Measurements from ENCODE around the gene PCTP.

PCTP gene

GRCh38 chr17:55728361-55728760 lies 22.5 kb upstream of the PCTP start:
- DNase-seq, result no peak

GRCh38 chr17:55728833-55729232 lies 22.0 kb upstream of the PCTP start:
- DNase-seq, result no peak

GRCh38 chr17:55729484-55729883 lies 21.4 kb upstream of the PCTP start:
- DNase-seq, result no peak

GRCh38 chr17:55730380-55730779 lies 20.5 kb upstream of the PCTP start:
- DNase-seq, result no peak

DNA sequence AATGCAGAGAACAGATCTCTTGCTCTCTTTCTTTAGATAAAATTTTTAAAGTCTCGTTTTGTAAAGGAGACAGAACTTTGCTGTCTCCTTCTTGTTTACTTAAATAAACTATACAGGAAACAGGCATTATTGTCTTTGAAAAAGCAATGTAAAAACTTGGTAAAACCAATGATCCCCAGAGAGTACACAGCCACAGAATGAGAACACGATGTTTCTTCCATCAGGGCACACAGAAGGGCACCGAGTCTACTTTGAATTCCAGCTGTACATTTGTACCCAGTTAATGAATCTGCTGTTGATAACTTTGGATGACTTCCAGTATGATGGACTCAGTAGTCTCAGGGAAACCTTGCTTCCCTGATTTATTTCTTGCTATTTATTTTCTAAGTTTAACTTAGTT lies 20.0 kb upstream of the PCTP start:
- no peak for DNase-seq

DNA sequence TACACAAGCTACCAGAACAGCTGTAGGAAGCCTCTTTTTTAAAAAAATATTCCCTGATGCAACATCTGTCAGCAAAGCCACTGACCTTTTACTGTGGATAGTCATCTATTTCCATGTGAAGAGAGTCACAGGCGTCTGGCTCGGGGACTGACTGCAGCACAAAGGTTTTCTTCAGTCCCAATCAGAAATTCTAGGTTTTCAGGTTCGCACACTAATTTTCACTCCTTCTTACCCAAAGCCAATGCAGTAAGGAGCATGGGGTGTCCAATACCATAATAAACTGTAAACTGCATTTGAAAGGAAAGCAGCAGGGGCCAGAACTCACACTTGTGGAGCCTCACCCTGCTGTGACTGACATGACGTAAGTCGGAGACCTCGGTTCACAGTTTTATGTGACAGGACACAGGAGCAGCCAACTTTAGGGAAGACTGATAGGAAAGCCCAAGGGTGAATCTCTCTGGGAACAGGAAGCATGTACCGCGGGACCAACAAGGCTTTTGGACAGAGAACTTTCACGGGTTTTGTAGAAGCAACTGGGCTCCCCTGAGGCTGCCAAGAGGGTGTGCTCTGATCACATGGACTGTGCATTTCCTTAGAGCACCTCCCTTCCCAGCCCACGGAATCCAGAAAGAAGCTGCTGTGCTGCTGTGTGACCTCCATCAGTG lies 19.1 kb upstream of the PCTP start:
- DNase-seq, result no peak

DNA sequence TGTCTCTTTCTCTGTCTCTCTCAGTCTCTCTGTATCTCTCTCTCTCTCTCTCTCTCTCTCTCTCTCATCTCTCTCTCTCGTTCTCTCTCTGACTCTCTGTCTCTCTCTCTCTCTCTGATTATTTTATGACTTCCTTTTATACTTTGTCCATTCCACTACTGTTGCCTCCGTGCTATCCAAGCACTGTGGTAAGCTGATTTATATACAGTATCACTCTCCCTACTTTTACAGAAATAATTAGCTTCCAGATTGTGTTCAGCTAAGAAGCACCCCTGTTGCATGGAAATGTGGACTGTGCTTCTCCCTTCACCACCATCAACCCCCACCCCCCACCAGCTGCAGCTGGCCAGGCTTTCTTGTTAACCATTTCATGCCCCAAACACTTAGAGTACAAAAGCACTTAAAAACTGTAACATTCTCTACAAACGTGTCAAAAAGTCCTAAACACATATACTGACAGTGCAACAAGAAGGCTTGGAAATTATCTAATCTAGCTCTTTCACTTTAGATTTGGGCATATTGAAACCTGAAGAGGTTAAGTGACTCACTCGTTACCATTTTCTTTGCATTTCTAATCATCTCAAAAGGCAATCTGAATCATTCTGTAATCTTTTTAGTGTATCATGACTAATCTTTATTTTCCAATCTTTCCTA lies 16.6 kb upstream of the PCTP start:
- DNase-seq, result no peak

DNA sequence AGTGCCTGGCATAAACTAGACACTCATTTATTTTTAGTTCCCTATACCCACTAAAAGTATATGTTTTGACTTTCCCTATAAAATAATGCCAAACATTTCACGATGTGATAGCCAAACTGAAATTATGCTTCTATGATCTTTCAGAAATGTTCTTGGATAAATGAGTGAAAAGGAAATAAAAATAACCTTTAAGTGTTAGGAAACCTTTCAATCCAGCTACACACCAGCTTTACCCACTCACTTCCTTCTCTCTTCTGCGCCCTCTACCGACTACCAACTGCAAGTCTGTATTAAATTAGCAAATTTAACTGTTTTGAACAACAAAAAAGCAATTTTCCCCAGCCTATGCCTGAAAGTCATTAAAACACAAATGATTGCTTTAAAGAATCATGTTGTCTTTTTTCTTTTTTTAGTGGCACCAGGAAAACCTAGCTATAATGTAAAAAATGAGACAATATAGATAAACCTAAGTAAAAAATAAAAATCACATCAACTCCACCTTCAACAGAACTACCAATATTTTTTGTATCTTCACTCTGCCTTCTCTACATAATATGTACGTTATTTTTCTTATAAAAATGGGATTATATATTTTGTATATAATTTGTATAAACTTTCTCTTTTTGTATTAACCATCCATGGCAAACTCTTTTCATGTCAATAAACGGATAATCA lies 15.0 kb upstream of the PCTP start:
- no peak for DNase-seq

- DNase-seq, result no peak
Observed at GRCh38 chr17:55737976-55738501, 12.8 kb upstream of the PCTP start.

DNA sequence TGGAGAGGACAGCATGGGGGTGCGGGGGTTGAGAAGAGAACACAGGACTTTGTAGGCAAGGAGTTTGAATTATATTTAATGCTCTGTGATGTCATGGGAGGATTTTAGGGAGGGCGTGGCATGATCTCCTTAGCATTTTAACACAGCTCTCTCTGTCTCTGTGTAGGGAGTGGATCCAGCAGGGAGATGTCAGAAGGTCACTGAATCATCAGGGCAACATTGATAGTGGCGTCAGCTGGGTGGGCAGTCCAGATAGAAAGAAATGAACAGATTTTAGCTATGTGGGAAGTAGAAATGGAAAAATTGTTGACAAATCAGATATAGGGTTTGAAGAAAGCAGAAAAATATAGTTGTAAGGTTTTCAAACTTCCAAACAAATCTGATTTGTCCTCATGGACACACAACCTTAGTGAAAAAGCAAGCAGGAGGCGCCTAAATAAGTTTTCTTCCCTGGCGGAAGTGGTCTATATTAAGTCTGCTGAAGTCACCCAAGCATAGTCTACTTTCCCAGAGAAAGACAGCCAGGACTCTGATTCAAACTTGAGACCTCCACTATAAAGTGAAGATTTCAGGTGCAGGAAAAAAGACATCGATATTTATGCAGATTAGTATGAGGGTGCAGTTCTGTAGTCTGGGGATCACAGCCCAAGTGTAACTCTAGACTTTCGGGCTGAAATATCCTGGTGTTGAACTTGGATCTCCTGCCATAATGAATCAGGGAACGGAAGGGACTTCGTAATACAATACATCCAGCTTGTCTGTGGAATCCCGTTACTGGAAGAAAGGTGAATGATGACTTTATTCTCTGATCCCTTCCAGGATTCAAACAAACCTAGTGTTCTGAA lies 10.1 kb upstream of the PCTP start:
- no peak for DNase-seq

GRCh38 chr17:55741356-55741700 lies 9.5 kb upstream of the PCTP start:
- DNase-seq, result no peak

DNA sequence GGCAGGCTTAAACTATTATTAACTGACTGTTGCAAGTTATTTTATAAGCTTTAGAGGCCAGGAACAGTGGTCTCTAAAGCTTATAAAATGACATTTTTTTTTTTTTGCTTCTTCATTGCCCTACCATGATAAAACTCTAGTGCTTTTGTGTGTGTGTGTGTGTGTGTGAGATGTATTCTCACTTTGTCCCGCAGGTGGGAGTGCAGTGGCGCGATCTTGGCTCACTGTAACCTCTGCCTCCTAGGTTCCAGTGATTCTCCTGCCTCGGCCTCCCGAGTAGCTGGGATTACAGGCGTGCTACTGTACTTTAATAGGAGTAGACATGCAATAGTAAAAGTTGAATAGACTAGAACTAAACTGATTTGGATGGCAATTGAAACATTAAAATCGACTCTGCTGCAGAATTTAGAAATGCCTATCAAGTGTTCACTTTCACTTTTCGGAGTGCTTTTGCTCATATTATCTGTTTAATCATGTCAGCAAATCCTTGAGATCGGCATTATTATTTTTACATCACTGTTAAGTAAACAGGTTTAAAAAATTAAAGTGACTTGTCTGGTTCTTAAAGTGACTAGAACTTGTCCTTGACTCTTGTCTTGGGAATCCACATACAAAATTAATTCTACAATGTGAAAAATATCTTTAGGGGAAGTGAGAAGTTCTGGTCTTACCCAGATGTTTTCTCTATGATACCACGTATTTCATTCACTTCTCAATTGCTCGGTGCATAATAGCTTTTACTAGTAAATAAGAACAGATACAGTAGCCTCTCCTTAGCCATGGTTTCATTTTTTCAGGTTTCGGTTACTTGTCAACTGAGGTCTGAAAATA lies 8.4 kb upstream of the PCTP start:
- no peak for DNase-seq

DNA sequence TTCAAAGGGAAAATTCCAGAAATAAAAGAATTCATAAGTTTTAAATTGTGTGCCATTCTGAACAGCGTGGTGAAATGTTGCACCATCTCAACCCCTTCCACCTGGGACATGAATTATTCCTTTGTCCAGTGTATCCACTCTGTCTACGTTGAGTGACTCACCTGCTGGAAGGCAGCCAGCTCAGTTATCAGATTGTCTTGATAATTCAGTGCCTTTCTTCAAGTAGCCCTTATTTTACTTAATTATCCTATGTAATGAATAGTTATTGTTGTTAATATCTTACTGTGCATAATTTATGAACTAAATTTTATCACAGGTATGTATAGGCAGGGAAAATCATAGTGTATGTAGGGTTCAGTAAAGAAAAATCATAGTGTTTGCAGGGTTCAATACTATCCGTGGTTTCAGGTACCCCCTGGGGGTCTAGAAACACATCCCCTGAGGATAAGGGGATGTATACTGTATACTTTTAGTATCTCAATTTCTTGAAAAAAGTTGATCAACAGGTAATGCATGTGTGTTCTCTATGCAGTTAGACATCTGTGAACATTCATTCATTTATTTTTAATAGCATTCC lies 7.7 kb upstream of the PCTP start:
- DNase-seq, result no peak

GRCh38 chr17:55745258-55745657 lies 5.6 kb upstream of the PCTP start:
- no peak for DNase-seq

GRCh38 chr17:55746466-55746865 lies 4.4 kb upstream of the PCTP start:
- DNase-seq, result no peak

DNA sequence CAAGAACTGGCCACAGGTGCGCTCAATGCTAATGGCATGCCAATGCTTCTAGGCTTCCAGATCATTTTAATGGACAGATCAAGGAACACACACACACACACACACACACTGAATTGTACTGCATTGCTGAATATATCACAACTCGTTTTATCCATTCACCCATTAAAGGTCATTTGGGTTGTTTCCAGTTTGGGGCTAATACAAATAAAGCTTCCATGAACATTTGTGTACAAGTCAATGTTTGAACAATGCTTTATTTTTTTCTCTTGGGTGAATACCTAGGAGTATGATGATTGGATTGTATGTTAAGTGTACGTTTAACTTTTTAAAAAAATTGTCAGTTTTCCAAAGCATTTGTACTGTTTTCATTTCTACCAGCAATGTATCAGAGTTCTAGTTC lies 3.6 kb upstream of the PCTP start:
- no peak for DNase-seq

DNA sequence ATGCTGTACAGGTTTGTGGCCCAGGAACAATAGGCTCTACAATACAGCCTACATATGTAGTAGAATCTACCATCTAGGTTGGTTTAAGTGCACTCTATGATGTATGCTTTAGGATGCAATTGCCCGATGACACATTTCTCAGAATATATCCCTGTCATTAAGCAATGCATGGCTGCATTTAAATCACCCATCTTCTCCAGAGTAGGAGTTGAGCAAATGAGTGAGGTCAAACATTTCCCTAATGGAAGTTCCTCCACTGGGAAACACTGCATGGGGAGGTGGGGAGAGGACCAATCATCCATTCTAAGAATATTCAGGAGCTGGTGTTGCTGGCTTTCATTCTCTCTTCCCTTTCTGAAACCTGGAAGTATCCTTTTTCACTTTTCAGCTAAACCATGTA lies 2.0 kb upstream of the PCTP start:
- no peak for DNase-seq

DNA sequence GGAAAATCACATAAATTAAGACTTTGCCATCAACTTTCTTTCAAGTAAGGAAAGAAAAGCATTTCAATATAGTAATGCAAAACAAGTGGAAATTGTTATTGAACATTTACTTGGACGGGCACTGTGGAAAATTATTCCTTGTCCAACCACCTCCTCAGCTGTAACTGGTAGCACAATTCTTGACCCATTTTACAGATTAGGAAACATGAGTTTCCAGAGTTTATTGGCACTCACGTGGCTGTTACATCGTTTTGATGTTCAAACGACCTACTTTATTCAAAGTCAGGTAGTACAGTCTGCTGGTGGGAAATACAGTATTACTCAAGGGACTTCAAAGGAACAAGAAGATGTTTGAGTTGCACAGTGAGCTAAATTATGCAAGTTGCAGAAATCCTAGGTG lies 866 bp upstream of the PCTP start:
- no peak for DNase-seq

- no peak for DNase-seq
Observed at GRCh38 chr17:55751720-55752250, 934 bp downstream of the PCTP start.

- no peak for DNase-seq
Observed at GRCh38 chr17:55756689-55757088, 5.8 kb downstream of the PCTP start.

GRCh38 chr17:55757659-55758058 lies 6.8 kb downstream of the PCTP start:
- no peak for DNase-seq

- no peak for DNase-seq
Observed at GRCh38 chr17:55758171-55758570, 7.3 kb downstream of the PCTP start.

Measured in NCI-H1048 (cell line).